GM12891 (cell line): Measurements from ENCODE around the gene MED12L.

Experiments used
- DNase-seq: peaks from one replicate; pipeline ENCODE4 v3.0.0; 2011; ENCODE audit warnings: low spot score; ENCODE audit not compliant: insufficient read length
- FAIRE-seq: peaks from 2 replicates; lab custom pipeline; 2011; peaks lifted over from hg19 to GRCh38; lab: Jason Lieb, UNC
- PAX5 ChIP-seq: IDR thresholded peaks from 2 replicates; pipeline ENCODE4 v1.6.1; 2011; ENCODE audit warnings: low read length, moderate library complexity, mild to moderate bottlenecking; ENCODE audit not compliant: insufficient read depth, severe bottlenecking
- POLR2A ChIP-seq: IDR thresholded peaks from 2 replicates; pipeline ENCODE4 v1.6.1; 2011; ENCODE audit warnings: low read depth, low read length, control low read depth
- POLR2AphosphoS5 ChIP-seq: IDR thresholded peaks from 2 replicates; pipeline ENCODE4 v1.6.1; 2011; ENCODE audit warnings: low read depth, low read length, control low read depth
- POU2F2 ChIP-seq: IDR thresholded peaks from 2 replicates; pipeline ENCODE4 v1.6.1; 2011; ENCODE audit warnings: low read depth, mild to moderate bottlenecking, control low read depth, low read length, moderate library complexity
- SPI1 ChIP-seq: IDR thresholded peaks from 2 replicates; pipeline ENCODE4 v1.6.1; 2011; ENCODE audit warnings: low read depth, low read length, control low read depth
- TAF1 ChIP-seq: IDR thresholded peaks from 2 replicates; pipeline ENCODE4 v1.6.1; 2011; ENCODE audit warnings: low read depth, low read length, control low read depth

MED12L gene

GRCh38 chr3:151301787-151302186 lies 216.3 kb downstream of the MED12L start:
- no peak for TF ChIP-seq PAX5
- no peak for TF ChIP-seq POLR2AphosphoS5
- no peak for TF ChIP-seq TAF1
- no peak for TF ChIP-seq POU2F2
- TF ChIP-seq SPI1: no peak
- no peak for TF ChIP-seq POLR2A
- no peak for FAIRE-seq

DNA sequence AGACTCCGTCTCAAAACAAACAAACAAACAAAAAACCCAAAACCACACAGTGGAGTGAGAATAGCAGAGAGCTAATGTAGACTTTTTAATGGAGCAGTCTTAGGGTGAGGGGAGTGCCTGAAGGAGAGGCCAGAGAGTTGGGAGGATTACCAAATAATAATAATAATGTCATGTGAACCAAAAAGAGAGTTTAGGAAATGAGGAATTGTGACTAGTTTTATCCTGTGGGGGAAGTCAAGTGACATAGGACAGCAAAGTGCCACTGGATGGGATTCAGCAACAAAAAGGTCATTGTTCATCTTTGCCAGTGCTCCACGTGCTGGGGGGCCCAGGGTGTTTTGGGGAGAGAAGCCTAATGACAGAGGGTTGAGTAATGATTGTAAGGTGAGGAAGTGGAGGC lies 218.3 kb downstream of the MED12L start:
- FAIRE-seq (no peak), DNase-seq (no peak)
- TF ChIP-seq SPI1: no peak
- no peak for TF ChIP-seq POLR2A
- TF ChIP-seq PAX5: no peak
- TF ChIP-seq POLR2AphosphoS5: no peak
- no peak for TF ChIP-seq TAF1
- TF ChIP-seq POU2F2: no peak

More at GRCh38 chr3:151301787-151302186, 216.3 kb downstream of the MED12L start:
- DNase-seq: no peak

DNA sequence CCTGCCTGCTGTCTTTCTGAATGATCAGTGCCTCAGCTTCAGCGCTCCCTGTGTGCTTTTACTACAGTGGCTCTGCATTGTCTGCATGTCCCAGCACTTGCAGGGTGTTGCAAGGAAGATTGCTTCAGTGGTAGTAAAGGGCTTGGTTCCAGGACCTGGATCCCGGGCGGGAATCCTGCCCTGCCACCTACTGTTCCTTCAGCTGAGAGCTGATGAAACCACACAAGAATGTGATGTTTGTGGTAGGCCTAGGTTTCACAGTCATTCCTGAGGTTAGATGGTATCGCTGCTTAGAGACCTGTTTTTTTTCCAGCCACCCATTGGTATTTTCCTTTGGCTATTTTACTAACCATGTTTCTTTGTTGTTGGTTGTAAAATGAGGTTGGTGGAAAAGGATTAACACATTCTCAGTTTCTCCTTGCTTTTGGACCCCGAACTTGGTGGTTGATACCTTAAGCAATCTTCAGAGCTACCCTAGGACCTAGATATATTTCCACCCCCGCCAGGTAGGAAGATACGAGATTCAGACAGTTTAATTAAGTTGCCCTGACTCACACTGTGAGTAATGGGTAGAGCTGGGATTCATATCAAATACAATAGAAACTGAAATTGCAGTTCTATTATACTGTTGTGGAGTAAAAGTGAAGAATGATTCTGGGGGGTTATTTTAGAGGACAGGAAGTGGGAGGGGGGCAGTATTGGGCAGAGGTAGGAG lies 219.8 kb downstream of the MED12L start:
- FAIRE-seq: no peak
- no peak for DNase-seq
- TF ChIP-seq POU2F2 (no peak), PAX5 (no peak), POLR2A (no peak), TAF1 (no peak)

GRCh38 chr3:151305775-151306151 lies 220.3 kb downstream of the MED12L start:
- DNase-seq (no peak), FAIRE-seq (no peak)
- TF ChIP-seq POLR2A (no peak), SPI1 (no peak), TAF1 (no peak), POLR2AphosphoS5 (no peak), PAX5 (no peak), POU2F2 (no peak)

GRCh38 chr3:151306168-151306810 lies 220.8 kb downstream of the MED12L start:
- FAIRE-seq (no peak), DNase-seq (no peak)
- TF ChIP-seq POLR2A (no peak), TAF1 (no peak), PAX5 (no peak), SPI1 (no peak), POU2F2 (no peak), POLR2AphosphoS5 (no peak)

- TF ChIP-seq POLR2A (no peak), SPI1 (no peak), POLR2AphosphoS5 (no peak), PAX5 (no peak), POU2F2 (no peak), TAF1 (no peak)
- DNase-seq: no peak
- FAIRE-seq: no peak
Observed at GRCh38 chr3:151307131-151307530, 221.7 kb downstream of the MED12L start.

- FAIRE-seq (no peak), DNase-seq (no peak)
- TF ChIP-seq POLR2AphosphoS5 (no peak), TAF1 (no peak), POLR2A (no peak), PAX5 (no peak), SPI1 (no peak), POU2F2 (no peak)
Observed at GRCh38 chr3:151307583-151308488, 222.4 kb downstream of the MED12L start.

DNA sequence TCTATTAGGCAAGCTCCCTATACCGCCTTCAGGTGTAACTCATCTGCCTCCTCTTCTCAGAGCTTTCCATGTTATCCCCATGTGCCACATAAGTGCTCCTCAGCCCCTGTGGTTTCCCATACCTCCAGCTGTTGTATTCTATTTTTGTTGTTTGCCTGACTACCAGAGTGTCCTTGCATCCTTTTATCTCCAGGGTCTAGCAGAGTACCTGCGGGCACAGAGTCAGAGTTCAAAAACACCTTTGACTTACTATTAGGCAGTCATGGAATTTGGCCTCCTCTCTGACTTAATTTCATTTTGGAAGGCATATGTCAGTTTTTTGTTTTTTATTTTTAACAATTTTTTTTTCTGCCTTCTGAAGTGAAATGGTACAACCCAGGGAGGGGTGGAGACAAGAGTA lies 224.1 kb downstream of the MED12L start:
- DNase-seq: no peak
- no peak for FAIRE-seq
- TF ChIP-seq TAF1: no peak
- TF ChIP-seq POLR2AphosphoS5: no peak
- no peak for TF ChIP-seq POU2F2
- no peak for TF ChIP-seq PAX5
- TF ChIP-seq POLR2A: no peak
- no peak for TF ChIP-seq SPI1

- TF ChIP-seq POLR2A: no peak
- no peak for TF ChIP-seq TAF1
- no peak for TF ChIP-seq SPI1
- TF ChIP-seq PAX5: no peak
- no peak for TF ChIP-seq POU2F2
- no peak for TF ChIP-seq POLR2AphosphoS5
- DNase-seq (no peak), FAIRE-seq (no peak)
Observed at GRCh38 chr3:151312972-151313371, 227.5 kb downstream of the MED12L start.

- FAIRE-seq (no peak), DNase-seq (no peak)
- TF ChIP-seq POLR2A (no peak), POLR2AphosphoS5 (no peak), POU2F2 (no peak), TAF1 (no peak), PAX5 (no peak), SPI1 (no peak)
Observed at GRCh38 chr3:151314137-151314536, 228.7 kb downstream of the MED12L start.
